ENCODE data around the gene DVL1. TPM values are rescaled to one million over a fixed set of nuclear protein-coding genes. Genes with fewer than 3 reads are reported as not detected.
A peak's percentile ranks its signal among the peaks of the same experiment; 100 is the strongest.

Gene DVL1
- total and polyA plus RNA-seq, 10 of the 15 experiments (the other 5 are each of a cell fraction or from before 2014, with no cell fraction given), result 0.10 to 31.1 (median 4.6) TPM

GRCh38 chr1:1309251-1310108, 39.7 kb downstream of the DVL1 start:
- Histone ChIP-seq H2AFZ (ENCODE audit: control insufficient read depth, low read depth, low read length) (peak overlapping the region; percentile 79), H3K79me2 (ENCODE audit: control insufficient read depth, insufficient read depth, low read length) (peaks cover 26% of the 10 kb centered on the region), H3K4me3 (peak overlapping the region; percentile 83), H4K20me1 (ENCODE audit: control insufficient read depth, insufficient read depth) (no peaks in the 10 kb centered on the region), H3K9me3 (replicated peaks; ENCODE audit: control insufficient read depth, insufficient read depth, low read length) (no peaks in the 10 kb centered on the region), H3K36me3 (ENCODE audit: control insufficient read depth in 2 of 2, insufficient read depth in 2 of 2, low read length in 1 of 2) (peaks cover 3 to 26% of the 10 kb centered on the region in 2 experiments; a peak in 3 of 4 replicates), H3K4me2 (ENCODE audit: control insufficient read depth, insufficient read depth) (peak overlapping the region; percentile 86), H3K27me3 (replicated peaks in 1 of 2; ENCODE audit: control insufficient read depth in 2 of 2, insufficient read depth in 2 of 2, low read length in 1 of 2) (no peaks in the 10 kb centered on the region), H3K27ac (ENCODE audit: control insufficient read depth, insufficient read depth) (peak overlapping the region; percentile 58), H3K9ac (ENCODE audit: control insufficient read depth, insufficient read depth, low read length) (peak overlapping the region; percentile 77), H3K4me1 (ENCODE audit: control insufficient read depth, insufficient read depth, low read length) (peaks cover 27% of the 10 kb centered on the region)
- ChIA-PET SMC1A (ENCODE audit: uncharacterized antibody, unreplicated experiment) (no interaction called here), CTCF (interaction anchor here (1.4 kb wide), 1 partner anchor 62 kb away, joined by 5 read pairs; no protein-coding TSS in a partner anchor), POLR2A (no interaction called here), RAD21 (ENCODE audit: unreplicated experiment) (interaction anchor here (1.0 kb wide), 1 partner anchor 59 kb away, joined by 3 read pairs; no protein-coding TSS in a partner anchor)
- FAIRE-seq, result no peak
- BruUV-seq (replicated peaks), result no TSS peak
- 43% methylated on average over 52 of the region's 57 CpGs for WGBS (ENCODE audit: insufficient coverage, insufficient replicate concordance, low lambda C conversion rate, missing lambda C conversion rate)
- no peak for ATAC-seq
- in situ Hi-C loops (cut with MboI), result no loop called here
- DNase-seq (ENCODE audit: low read depth, low spot score), result no peak
- intact Hi-C loops (cut with micrococcal nuclease; ENCODE audit: unreplicated experiment), result loop anchor here (2.0 to 5.0 kb wide), 2 partner anchors 65 to 192 kb away; partner anchors contain the start of genes AURKAIP1 and C1orf159
- TF ChIP-seq STAT3 (IDR thresholded peaks at IDR 0.05; ENCODE audit: low read depth, low read length) (no peak), HSF1 (IDR thresholded peaks at IDR 0.05; ENCODE audit: low read depth, low read length) (no peak), CREB1 (IDR thresholded peaks at IDR 0.05; ENCODE audit: low read depth) (no peak), NFIC (IDR thresholded peaks at IDR 0.05; ENCODE audit: low read depth, low read length) (no peak), PBX3 (IDR thresholded peaks at IDR 0.05; ENCODE audit: insufficient replicate concordance, low read depth, low read length) (no peak), BACH1 (IDR thresholded peaks at IDR 0.05; ENCODE audit: borderline replicate concordance) (no peak), USF2 (IDR thresholded peaks at IDR 0.05; ENCODE audit: borderline replicate concordance, low read depth, low read length) (no peak), IKZF1 (conservative IDR thresholded peaks at IDR 0.05) (no peak)
- TF ChIP-seq, protein P1, sequence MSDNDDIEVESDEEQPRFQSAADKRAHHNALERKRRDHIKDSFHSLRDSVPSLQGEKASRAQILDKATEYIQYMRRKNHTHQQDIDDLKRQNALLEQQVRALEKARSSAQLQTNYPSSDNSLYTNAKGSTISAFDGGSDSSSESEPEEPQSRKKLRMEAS (IDR thresholded peaks at IDR 0.05; ENCODE audit: low read depth, low read length), result no peak
- TF ChIP-seq, protein P2, sequence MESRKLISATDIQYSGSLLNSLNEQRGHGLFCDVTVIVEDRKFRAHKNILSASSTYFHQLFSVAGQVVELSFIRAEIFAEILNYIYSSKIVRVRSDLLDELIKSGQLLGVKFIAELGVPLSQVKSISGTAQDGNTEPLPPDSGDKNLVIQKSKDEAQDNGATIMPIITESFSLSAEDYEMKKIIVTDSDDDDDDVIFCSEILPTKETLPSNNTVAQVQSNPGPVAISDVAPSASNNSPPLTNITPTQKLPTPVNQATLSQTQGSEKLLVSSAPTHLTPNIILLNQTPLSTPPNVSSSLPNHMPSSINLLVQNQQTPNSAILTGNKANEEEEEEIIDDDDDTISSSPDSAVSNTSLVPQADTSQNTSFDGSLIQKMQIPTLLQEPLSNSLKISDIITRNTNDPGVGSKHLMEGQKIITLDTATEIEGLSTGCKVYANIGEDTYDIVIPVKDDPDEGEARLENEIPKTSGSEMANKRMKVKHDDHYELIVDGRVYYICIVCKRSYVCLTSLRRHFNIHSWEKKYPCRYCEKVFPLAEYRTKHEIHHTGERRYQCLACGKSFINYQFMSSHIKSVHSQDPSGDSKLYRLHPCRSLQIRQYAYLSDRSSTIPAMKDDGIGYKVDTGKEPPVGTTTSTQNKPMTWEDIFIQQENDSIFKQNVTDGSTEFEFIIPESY (IDR thresholded peaks at IDR 0.05), result no peak
- TF ChIP-seq, protein P3, sequence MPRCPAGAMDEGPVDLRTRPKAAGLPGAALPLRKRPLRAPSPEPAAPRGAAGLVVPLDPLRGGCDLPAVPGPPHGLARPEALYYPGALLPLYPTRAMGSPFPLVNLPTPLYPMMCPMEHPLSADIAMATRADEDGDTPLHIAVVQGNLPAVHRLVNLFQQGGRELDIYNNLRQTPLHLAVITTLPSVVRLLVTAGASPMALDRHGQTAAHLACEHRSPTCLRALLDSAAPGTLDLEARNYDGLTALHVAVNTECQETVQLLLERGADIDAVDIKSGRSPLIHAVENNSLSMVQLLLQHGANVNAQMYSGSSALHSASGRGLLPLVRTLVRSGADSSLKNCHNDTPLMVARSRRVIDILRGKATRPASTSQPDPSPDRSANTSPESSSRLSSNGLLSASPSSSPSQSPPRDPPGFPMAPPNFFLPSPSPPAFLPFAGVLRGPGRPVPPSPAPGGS (IDR thresholded peaks at IDR 0.05; ENCODE audit: borderline replicate concordance, insufficient read depth, low read depth, low read length, poor library complexity, severe bottlenecking), result peak; percentile 32
- TF ChIP-seq, protein P4, sequence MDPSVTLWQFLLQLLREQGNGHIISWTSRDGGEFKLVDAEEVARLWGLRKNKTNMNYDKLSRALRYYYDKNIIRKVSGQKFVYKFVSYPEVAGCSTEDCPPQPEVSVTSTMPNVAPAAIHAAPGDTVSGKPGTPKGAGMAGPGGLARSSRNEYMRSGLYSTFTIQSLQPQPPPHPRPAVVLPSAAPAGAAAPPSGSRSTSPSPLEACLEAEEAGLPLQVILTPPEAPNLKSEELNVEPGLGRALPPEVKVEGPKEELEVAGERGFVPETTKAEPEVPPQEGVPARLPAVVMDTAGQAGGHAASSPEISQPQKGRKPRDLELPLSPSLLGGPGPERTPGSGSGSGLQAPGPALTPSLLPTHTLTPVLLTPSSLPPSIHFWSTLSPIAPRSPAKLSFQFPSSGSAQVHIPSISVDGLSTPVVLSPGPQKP (IDR thresholded peaks at IDR 0.05; ENCODE audit: low read depth, low read length), result no peak
